GM12874 (cell line): ENCODE results near the gene CAMK2B.

ENCODE experiments used
- CTCF ChIP-seq: IDR thresholded peaks from 2 replicates; pipeline ENCODE4 v1.5.1; 2011; ENCODE audit warnings: low read depth, mild to moderate bottlenecking, control low read depth, low read length, moderate library complexity; ENCODE audit not compliant: insufficient read depth

The CAMK2B gene

GRCh38 chr7:44307905-44308595, 17.3 kb downstream of the CAMK2B start:
- no peak for TF ChIP-seq CTCF

DNA sequence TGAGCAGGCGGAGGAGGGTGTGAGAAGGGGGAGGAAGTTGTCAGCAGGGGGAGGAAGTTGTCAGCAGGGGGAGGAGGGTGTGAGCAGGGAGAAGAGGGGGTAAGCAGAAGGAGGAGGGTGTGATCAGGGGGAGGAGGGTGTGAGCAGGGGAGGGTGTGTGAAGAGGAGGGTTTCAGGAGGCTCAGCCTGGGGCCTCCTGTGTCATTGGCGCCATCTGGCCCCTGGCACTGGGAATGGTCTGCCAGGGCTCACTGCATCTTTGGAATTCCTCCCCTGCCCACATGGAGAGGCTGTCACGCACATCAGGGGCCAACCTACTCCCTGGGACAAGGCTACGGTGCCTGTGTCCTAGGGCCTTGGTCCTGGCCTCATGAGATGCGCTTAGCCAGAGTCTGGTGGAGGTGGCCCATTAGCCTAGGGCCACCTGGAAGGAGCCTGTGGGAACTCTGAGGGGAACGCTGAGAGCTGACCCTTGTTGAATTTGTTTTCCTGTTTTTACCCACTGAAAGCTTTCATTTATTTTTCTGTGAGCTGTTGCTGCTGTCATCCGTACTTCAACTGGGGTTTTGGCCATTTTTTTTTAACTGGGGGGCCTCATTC, 18.0 kb downstream of the CAMK2B start:
- peak; percentile 41 for TF ChIP-seq CTCF

DNA sequence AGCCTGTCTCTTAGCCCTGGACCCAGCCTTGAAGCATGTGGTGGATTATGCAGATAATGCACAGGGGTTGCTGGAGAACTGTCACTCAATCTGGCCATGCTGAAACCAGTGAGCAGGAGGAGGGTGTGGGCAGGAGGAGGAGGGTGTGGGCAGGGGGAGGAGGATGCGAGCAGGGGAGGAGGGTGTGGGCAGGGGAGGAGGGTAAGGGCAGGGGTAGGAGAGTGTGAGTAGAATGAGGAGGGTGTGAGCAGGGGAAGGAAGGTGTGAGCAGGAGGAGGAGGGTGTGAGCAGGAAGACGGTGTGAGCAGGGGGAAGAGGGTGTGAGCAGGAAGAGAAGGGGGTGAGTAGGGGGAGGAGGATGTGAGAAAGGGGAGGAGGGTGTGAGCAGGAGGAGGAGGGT, 18.8 kb downstream of the CAMK2B start:
- no peak for TF ChIP-seq CTCF

GRCh38 chr7:44305564-44306507, 19.6 kb downstream of the CAMK2B start:
- no peak for TF ChIP-seq CTCF

DNA sequence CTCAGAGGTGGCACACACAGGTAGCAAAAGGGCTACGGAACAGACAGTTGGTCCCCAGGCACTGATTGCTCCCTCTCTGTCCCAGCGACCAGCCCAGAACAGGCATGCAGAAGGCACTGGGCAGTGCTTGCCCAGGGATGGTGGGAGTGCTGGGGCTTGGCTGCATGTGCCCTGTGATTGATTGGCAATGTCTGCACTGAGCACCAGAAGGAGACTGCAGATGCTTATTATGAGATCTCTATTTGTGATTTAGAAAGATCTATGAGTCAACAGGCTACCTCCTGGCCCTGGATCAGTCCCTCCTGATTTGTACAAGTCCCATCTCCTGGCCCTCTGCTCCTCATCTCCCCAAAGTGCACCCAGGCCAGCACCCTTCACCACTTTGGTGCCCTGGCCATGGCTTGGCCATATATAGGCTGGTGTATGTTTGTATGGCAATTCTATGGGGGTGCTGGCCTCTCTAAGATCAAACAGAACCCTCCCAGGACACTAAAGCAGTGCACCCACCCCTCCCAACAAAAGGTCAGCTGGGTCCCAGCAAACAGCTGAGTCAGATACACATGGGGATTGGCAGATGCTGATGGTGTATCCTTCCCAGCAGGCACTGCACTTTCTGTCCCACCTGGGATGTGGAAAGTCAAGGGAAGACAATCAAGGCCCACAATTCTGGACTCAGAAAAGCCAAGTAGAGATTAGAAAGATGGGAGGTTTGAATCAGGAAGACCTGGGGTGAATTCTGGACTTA, 30.9 kb downstream of the CAMK2B start:
- no peak for TF ChIP-seq CTCF

- no peak for TF ChIP-seq CTCF
Measured at GRCh38 chr7:44293561-44294324, 31.7 kb downstream of the CAMK2B start.
